Breast epithelium (tissue), 4 donors: ENCODE results near the gene PTPRU. TPM values are rescaled to one million over a fixed set of nuclear protein-coding genes. Genes with fewer than 3 reads are reported as not detected.

Experiments
- DNase-seq, 2 donors: peaks; one replicate each; pipeline ENCODE4 v3.0.0-alpha.2; 2019; ENCODE audit warnings: low spot score in 2 of 2
- H3K27ac ChIP-seq, 2 donors: fragments of 200-600 bp; sonication (generic) in 1 of 2; one replicate each; pipeline ENCODE4 v1.5.1; 2016 to 2019; ENCODE audit warnings: mild to moderate bottlenecking in 1 of 2
- H3K27me3 ChIP-seq, 2 donors: fragments of 200-600 bp; sonication (generic) in 1 of 2; one replicate each; pipeline versions ENCODE4 v1.5.1 to v1.6.0; 2017 to 2019; ENCODE audit warnings: control low read depth in 1 of 2, mild to moderate bottlenecking in 1 of 2
- H3K36me3 ChIP-seq: fragments of 200-600 bp; one replicate; pipeline ENCODE4 v1.5.1; 2019
- H3K4me1 ChIP-seq, 2 donors: fragments of 200-600 bp; sonication (generic); one replicate each; pipeline ENCODE4 v1.5.1; 2016 to 2019; ENCODE audit warnings: control low read depth in 1 of 2
- H3K4me3 ChIP-seq, 3 donors: fragments of 200-600 bp; sonication (generic); 1 replicate in 2 of 3; 2 replicates in 1 of 3; pipeline ENCODE4 v1.5.1; 2016 to 2019; ENCODE audit warnings: mild to moderate bottlenecking in 3 of 3, moderate library complexity in 2 of 3
- H3K9me3 ChIP-seq, 2 donors: fragments of 200-600 bp; sonication (generic) in 1 of 2; one replicate each; pipeline ENCODE4 v1.5.1; 2016 to 2019; ENCODE audit warnings: control low read depth in 1 of 2
- CTCF ChIP-seq, 3 donors: fragments of 450-650 bp; IDR thresholded peaks; one replicate each; pipeline ENCODE4 v1.5.1; 2016 to 2017; ENCODE audit warnings: antibody characterized with exemption in 3 of 3, mild to moderate bottlenecking in 3 of 3, moderate library complexity in 3 of 3
- POLR2A ChIP-seq: fragments of 450-650 bp; IDR thresholded peaks from one replicate; pipeline ENCODE4 v1.6.1; 2016; ENCODE audit warnings: antibody characterized with exemption, mild to moderate bottlenecking, moderate library complexity
- POLR2AphosphoS5 ChIP-seq, 3 donors: sonication (generic); formaldehyde crosslinking; IDR thresholded peaks; one replicate each; pipeline ENCODE4 v1.6.1; 2017; ENCODE audit warnings: antibody characterized with exemption in 3 of 3
- intact Hi-C: fragments of 100-400 bp; cut with DNase I; formaldehyde crosslinking; loops from one replicate; pipeline ENCODE4 v1.15.1; 2023; ENCODE audit warnings: low total_unique reads
- total RNA-seq, 3 donors: library from RNA; depleted of rRNA; stranded (reverse); fragments of >200 nt; gene quantifications; one replicate each; pipeline ENCODE4 v1.1.0, GENCODE V29; 2016

Gene PTPRU
- total RNA-seq, 3 donors from 2014 or later: 16.0 to 33.1 (median 32.5) TPM

GRCh38 chr1:29306471-29307140 is 70.3 kb downstream of the PTPRU start:
- intact Hi-C loops: no loop called here
- no peak overlapping the region for H3K27ac ChIP-seq
- H3K36me3 ChIP-seq: no peaks in the 10 kb centered on the region
- no peak overlapping the region for H3K4me3 ChIP-seq
- TF ChIP-seq POLR2A (no peak), CTCF (IDR thresholded peaks at IDR 0.05) (no peak), POLR2AphosphoS5 (IDR thresholded peaks at IDR 0.05) (no peak)
- DNase-seq: no peak
- H3K27me3 ChIP-seq: no peaks in the 10 kb centered on the region
- no peaks in the 10 kb centered on the region for H3K4me1 ChIP-seq
- no peaks in the 10 kb centered on the region for H3K9me3 ChIP-seq

- Histone ChIP-seq H3K4me3 (no peak overlapping the region), H3K4me1 (no peaks in the 10 kb centered on the region)
- intact Hi-C loops: no loop called here
These were observed 72.8 kb downstream of the PTPRU start for GRCh38 chr1:29309075-29309474.

GRCh38 chr1:29309621-29310020 is 73.3 kb downstream of the PTPRU start:
- TF ChIP-seq CTCF (IDR thresholded peaks at IDR 0.05) (no peak), POLR2A (no peak), POLR2AphosphoS5 (IDR thresholded peaks at IDR 0.05) (no peak)

More at GRCh38 chr1:29309075-29309474, 72.8 kb downstream of the PTPRU start:
- Histone ChIP-seq H3K9me3 (no peaks in the 10 kb centered on the region), H3K36me3 (peaks cover 8% of the 10 kb centered on the region), H3K27ac (no peak overlapping the region), H3K27me3 (no peaks in the 10 kb centered on the region)
- DNase-seq: no peak
- no peak for TF ChIP-seq POLR2AphosphoS5 (IDR thresholded peaks at IDR 0.05)
- no peak for TF ChIP-seq POLR2A
- no peak for TF ChIP-seq CTCF (IDR thresholded peaks at IDR 0.05)

GRCh38 chr1:29310616-29311180 is 74.4 kb downstream of the PTPRU start:
- no peaks in the 10 kb centered on the region for H3K27me3 ChIP-seq
- H3K4me1 ChIP-seq: no peaks in the 10 kb centered on the region
- no peaks in the 10 kb centered on the region for H3K9me3 ChIP-seq
- intact Hi-C loops: no loop called here
- H3K36me3 ChIP-seq: peaks cover 14% of the 10 kb centered on the region
- H3K4me3 ChIP-seq: no peak overlapping the region
- no peak overlapping the region for H3K27ac ChIP-seq
- no peak for DNase-seq
- TF ChIP-seq POLR2AphosphoS5 (IDR thresholded peaks at IDR 0.05) (no peak), CTCF (IDR thresholded peaks at IDR 0.05) (no peak), POLR2A (no peak)

More at GRCh38 chr1:29309621-29310020, 73.3 kb downstream of the PTPRU start:
- no peaks in the 10 kb centered on the region for H3K27me3 ChIP-seq
- intact Hi-C loops: no loop called here
- H3K9me3 ChIP-seq: no peaks in the 10 kb centered on the region
- no peak overlapping the region for H3K27ac ChIP-seq
- peaks cover 8% of the 10 kb centered on the region for H3K36me3 ChIP-seq
- DNase-seq: no peak
- no peaks in the 10 kb centered on the region for H3K4me1 ChIP-seq
- no peak overlapping the region for H3K4me3 ChIP-seq

- Histone ChIP-seq H3K27me3 (no peaks in the 10 kb centered on the region), H3K36me3 (peaks cover 14% of the 10 kb centered on the region), H3K27ac (no peak overlapping the region), H3K9me3 (no peaks in the 10 kb centered on the region), H3K4me1 (no peaks in the 10 kb centered on the region), H3K4me3 (no peak overlapping the region)
- intact Hi-C loops: no loop called here
- no peak for DNase-seq
- TF ChIP-seq CTCF (IDR thresholded peaks at IDR 0.05): no peak
- TF ChIP-seq POLR2AphosphoS5 (IDR thresholded peaks at IDR 0.05): no peak
- no peak for TF ChIP-seq POLR2A
These were observed 75.2 kb downstream of the PTPRU start for GRCh38 chr1:29311352-29312030.
